NCI-H524 (cell line): Measurements from ENCODE around the gene SP9.

Experiments used
- DNase-seq, 2 experiments: peaks; one replicate each; lab custom pipeline; 2025; lab: John Stamatoyannopoulos, UW

Gene SP9

DNA sequence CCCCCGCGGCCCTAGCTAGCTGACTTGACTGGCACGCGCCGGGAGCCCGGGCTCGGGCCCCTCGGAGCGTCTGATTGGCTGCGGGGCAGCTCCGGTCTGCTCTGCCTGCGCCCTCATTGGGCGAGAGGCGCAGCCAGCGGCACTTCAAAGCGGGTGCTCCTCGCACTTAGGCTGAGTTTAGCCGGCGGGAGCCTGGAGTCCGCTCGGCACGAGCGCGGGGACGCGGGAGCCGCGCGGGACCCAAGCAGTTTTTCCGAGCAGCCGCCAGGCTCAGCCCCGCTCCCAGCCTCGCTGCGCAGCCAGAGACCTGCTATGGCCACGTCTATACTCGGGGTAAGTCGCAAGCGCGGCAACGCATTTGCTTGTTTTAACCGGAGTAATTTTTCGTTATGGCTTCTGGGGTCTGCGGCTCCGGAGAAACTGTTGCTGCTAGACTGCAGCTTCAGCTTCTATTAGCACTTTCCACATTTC lies at the start of gene SP9:
Gene SP9, plus strand, starts transcription at position 174 of the 471 bp plus-strand sequence. Its CDS starts 139 bp downstream, at position 313.
- peak; percentile 64 to 88 for DNase-seq

DNA sequence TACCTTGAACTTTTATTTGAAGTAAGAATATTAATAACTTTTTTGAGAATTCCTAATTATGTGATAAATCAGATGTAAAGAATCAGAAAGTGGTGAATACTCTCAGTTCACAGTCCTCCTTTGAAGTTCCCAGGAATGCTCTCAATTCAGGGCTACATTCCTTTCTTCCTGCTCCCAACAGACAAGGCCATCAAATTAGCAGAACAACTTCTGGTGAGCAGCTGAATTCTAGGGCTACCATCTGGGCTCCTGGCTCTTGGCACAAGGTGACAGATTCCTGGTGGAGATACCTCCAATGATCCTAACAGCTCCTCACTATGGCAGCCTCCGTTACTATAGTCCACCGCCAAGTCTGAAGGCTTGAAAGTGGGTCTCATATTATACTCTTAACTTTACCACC lies 48.6 kb upstream of the SP9 start:
- peak in 1 of 2 experiments; percentile 0 for DNase-seq

DNA sequence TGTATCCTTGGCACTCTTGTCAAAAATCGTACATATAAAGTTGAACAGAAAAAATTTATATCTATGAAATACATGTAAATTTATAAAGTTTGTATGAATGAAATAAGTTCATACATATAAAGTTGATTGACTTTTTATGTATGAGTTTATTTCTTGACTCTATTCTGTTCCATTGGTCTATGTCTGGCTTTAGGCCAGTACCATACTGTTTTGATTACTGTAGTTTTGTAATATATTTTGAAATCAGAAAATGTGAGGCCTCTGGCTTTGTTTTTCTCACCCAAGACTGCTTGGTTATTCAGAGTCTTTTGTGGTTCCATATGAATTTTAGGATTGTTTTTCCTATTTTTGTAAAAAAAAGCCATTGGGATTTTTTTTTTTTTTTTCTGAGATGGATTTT lies 41.8 kb upstream of the SP9 start:
- DNase-seq: no peak

DNA sequence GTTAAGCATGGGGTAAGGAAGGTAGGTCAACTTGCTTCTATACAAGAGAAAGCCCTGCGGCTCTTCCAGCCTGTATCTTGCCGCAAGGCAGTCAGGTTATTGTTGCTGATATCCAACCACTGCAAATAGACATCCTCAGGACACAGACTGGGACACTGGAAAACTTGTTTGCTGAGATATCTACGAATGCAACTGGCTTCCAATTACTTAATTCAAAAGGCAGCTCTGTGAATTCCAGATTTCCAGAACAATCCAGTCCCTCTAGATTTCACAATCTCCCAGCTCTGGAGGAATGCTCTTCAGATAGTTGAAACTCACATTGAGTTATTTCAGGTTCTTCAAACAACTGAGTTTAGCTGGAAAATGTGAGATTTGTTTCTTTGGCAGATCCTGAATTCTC lies 34.6 kb upstream of the SP9 start:
- DNase-seq: no peak

DNA sequence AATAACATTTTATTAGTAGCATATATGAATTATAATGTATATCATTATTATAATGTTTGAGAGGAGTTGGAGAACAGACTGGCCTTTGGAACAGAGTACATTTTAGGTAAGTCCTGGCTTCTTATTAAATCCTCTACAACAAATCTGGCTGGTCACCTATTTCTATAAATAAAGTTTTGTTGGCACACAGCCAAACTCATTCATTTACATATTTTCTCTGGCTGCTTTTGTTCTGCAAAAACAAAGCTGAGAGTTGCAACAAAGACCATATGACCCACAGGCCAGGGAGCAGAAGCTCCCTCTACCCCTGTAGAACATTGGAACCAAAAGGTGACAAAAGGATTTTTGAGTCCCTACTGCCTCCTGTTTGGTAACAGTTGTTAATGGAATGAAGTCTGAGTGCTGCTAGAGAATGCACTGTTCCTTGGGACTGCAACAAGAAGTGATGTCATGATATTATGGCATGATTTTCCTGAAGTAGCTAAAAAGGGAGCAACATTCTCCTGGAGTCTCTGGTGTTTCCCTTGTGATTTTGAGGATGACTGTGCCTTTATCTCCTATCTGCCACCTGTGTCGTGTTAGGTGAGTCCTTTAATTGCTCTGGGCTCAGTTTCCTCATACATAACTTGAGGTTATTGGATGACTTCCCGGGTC lies 22.0 kb upstream of the SP9 start:
- DNase-seq: no peak

DNA sequence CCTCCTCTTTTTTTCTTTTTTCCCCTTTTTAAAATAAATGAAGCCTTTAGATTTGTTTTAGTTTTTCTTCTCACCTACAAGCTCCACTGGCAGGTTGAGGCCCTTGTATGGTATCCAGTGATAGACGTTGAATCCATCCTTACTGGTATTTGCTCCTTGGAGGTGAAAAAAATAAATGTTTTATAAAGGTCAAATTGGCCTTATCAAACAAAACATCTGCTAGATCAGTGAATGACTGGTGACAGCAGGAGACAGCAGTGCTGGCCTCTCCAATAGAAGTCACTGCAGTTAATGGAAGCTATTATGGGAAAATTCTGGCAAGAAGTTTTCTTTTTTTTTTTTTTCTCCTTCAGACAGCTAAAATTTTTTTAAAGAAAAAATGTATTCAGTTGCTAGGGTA lies 12.6 kb upstream of the SP9 start:
- DNase-seq: no peak

DNA sequence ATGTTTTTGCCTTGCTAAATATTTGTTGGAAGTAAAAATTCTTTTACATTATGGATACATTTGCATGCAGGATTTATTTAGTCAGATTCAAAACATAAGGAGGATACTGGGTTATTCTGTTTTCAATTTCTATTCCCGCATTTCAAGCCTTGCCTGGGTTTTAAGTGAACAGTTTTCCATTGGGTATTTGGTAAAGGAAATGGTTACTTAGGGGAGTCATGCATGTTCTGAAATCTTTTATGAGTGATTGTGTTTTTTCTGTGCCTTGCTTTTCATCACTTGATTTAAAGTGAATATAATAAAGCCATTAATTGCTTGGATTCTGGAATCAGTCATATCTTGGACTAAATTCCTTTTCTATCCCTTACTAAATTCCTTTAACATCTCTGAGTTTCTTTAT lies 12.0 kb upstream of the SP9 start:
- no peak for DNase-seq

DNA sequence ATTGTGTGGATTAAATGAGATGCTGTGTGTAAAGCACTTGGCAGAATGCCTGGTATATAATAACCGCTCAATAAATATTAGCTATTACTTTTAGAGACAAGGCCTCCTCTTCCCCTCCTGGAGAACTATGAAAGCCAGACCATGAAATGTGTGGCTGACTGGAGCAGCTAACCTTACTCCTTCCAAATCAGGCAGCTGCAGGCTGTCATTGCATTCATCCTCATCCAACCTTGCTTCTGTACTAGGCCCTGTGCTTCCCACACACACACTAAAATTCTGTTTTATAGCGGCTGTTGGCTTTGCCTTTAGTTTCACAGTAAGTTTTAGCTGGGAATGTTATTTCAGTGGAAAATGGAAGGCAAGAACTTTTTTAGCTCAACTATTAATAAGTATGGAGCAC lies 10.2 kb upstream of the SP9 start:
- DNase-seq: no peak

DNA sequence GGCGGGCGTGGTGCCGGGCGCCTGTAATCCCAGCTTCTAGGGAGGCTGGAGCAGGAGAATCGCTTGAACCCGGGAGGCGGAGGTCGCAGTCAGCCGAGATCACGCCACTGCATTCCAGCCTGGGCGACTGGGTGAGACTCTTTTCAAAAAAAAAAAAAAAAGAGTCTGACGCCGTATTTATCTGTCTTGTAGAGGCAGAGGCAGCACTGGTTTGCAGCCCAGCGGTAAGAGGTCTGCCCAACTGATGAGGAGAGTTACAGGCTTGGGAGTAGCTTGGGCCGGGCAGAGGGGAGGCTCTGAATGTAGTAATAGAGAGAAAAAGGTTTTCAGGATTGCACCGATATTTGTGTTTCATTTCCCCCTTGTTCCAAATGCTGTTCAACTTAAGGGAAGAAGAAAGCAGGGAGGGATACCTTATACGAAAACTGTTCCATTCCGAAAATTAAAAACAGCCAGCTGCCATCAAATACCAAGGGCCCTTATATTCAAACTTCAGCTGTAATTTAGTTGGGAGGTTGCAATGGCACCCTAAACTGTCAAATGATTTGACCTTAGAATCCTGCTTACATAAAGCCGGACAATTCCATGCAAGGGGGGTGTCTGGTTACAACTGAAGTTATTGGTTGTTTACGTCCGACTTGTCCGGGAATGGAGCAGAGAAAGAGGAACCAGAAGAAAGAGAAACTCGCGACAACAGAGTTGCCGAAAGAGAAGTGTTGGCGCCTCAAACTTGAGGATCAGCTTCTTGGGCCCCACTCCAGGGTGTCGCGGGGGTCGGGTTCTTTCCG lies 9.2 kb upstream of the SP9 start:
- no peak for DNase-seq

DNA sequence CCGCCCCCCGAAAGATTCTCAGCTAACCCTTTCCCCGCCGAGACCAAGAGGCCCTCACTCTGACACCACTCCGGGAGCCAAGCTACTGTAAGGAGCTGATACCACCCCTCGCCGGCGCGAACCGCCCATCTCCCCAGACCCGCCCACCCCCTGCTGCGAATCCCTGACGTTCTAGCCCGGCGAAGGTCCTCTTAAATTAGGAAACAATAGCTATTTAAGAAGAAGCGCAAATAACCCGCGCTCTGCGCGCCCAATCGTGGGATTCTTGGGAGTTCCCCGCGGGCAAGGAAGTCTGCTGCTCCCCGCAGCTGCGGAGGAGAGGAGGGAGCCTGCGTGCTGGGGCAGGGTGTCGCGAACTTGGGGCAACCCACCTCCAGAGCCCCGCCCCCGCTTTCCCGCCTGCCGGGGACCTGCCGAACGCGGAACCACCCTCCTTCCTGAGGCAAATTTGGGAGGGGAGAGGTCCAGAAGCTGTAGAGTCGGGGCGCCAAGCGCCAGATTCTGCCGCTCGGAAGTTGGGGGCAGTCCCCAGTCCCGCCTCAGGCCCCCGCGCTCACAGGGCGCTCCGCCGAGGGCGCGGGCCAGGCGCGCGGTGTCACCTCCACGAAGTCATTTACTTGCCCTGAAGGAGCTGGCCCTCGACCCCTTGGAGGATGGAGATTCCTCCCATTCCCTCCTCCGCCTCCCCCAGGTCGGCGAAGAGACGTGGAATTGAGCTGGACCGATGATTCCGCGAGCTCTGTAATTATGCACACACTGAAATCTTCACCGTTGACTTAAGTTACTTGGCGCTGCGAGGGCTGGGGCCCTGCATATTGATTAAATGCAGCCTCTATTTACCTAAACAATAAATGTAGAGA lies 8.4 kb upstream of the SP9 start:
- peak in 1 of 2 experiments; percentile 43 for DNase-seq

DNA sequence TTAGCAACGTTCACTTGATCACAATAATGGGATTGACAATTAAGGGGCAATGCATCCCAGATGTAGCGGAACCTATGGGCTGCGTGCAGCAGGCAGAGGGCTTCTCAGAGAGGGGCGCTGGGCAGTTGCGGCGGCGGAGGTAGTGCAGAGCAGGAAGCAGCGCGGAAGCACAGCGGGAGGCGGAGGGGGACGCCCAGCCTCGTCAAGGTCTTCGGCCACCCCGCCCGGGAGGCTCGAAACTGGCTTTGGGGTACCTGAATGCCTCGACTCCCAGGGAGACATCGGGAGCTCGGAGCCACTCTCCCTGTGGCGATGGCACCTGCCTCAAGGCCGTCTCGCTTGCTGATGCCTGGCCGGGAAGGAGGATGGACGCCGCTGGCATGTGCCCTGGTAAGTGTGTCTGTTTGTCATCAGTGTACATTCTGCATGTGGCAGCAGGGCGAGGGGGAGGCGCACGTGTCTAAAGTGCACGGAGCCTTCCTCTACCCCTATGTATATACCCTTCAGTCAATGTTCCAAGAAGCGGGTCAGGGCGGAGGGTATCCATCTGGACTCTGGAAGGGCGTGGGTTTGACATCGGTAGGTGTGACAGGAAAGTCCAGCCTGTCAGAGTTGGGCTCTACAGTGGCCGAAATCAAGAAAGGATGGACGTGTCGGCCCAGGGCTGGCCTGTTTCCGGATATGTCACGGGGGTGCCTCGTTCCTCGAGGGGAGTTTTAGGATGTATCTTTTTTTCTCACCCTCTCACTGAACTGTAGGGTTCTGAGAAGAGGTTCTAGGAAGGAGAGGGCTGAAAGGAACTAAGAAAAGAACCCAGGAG lies 7.5 kb upstream of the SP9 start:
- DNase-seq: peak in 1 of 2 experiments; percentile 19

DNA sequence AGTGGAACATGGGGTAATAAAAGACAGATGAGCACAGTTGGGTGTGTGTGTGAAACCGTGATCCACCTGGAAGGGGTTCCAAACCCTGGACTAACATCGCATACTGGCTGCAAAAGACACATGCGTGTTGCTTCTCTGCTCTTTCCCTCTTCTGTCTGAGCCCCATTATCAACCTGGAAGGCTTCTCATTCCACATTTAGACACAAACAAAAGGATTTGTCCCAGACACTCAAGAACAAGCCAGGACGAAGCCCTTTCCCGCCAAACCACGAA lies 7.0 kb upstream of the SP9 start:
- no peak for DNase-seq

DNA sequence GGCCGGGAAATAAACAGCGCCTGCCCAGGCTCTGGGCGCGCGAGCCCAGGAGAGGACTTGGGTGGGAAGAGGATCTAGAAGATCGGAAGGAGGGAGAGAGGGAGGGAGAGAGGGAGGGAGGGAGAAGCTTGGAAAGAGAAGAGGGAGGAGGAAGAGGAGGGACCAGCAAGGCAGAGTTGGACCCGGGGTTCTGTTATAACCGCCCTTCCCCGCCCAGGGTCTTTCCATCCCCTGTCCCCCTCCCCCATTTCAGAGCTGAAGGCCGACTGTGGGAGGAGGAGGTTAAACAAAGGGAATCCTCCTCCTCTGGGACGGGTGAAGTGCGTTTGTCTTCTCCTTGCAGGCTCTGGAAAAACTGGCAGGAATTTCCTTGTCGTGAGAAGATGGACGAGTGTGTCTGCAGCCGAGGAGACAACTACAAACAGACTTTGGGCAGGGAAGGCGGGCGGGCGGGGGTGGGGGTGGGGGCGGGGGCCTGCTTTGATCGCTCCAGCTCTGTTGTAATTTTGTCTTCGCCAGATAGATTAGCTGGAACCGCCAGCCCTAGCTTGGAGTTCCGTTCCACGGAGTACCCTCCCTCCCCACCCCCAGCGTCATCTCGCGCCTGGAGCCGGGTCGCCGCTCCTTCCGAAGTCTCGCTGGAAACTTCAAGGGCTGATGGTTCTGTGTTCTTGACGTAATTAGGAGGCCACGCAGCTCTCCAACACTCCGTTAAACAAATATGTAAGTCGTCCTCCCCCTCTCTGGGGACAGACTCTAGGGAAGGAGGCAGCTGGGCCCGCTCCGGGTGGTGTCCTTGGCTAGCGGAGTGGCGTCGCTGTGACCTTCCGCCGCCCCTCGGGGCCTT lies 6.4 kb upstream of the SP9 start:
- no peak for DNase-seq

DNA sequence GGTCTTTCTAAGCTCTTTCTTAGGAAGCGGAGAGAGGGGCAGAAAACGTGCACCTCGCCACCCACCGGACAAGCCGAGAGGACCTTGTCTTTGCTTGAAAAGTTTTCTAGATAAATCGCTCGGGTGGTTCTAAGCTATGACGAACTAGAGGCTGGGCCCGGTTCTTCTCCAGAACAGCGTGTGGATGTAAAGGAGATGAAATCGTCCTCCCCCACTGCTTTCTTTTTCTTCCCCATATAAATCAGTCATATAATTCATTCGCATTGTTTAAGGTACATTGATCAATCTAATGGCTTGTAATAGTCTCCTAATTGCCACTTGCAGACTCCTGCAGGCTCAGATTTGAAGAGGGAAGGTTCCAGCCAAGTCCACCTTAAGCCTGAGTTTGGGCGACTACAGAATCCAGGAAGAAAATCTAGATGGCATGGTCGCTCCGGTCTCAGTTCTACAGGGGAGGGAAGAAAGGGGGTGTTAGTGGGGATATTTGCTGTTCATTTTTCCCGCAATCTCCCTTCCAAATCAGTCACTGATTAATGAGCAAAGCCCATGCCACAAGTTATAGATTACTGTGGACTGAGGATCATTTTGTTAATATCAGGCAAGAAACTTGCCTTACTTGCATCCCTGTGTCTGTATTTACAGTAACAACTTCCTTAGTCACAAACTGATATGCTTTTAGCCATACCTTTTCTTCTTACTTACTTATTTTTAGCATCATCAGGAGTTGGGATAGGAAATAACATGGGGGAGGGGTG lies 5.6 kb upstream of the SP9 start:
- DNase-seq: no peak

DNA sequence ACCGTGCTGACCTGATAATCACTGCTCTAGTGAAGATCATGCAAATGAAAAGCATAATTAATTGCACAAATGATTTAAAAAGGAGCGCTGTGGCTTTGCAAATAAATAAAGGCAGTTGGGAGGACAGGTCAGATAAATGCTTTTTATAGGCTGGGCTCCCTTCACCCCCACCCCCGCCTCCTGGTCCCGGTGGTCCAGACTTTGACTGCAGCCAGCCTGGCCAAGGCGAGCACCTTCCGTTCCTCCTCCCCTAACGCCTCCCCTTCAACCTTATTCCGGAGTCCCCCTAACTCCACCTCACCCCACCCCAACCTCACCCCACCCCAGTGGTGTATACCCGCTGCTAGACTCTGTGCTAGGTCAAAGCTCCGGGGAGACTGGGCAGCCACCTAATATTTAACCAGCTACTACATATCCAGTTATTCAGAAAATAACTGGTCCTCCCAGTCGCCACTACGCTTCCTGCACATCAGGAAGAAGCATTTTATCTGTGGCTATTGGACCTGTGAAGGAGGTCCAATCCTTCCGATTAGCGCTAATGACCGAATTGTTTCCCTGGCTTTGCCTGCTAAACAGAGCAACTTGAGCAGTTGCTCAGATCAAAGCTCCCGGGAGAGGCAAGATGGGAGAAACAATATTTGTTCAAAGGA lies 3.7 kb upstream of the SP9 start:
- DNase-seq: no peak

DNA sequence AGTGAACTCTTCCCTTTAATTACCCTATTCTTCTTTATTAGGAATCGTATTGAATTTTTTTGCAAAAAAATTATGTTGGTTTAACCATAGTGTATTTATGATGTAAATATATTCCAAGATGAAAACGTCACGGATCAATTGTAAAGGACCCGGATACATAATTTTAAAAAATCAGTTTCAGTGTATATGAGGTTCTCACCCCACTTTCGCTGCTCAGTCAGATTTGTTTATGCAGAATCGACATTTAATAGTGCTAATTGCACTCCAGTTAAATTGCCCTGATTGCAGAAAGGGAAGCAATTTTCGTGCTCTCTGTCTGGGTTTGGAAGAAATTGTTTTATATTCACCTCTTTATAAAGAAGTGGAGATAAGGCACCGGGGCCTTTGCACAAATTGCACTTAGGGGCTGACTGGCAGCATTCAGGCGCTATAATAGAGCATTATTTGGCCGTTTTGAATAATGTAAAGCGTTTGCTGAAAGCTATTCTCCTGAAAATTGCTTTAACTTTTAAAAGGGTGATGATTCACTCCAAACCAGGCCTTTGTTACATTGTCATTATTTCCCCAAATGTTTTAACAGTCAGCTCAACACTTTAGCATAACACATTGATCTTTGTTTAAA lies 3.0 kb upstream of the SP9 start:
- no peak for DNase-seq

DNA sequence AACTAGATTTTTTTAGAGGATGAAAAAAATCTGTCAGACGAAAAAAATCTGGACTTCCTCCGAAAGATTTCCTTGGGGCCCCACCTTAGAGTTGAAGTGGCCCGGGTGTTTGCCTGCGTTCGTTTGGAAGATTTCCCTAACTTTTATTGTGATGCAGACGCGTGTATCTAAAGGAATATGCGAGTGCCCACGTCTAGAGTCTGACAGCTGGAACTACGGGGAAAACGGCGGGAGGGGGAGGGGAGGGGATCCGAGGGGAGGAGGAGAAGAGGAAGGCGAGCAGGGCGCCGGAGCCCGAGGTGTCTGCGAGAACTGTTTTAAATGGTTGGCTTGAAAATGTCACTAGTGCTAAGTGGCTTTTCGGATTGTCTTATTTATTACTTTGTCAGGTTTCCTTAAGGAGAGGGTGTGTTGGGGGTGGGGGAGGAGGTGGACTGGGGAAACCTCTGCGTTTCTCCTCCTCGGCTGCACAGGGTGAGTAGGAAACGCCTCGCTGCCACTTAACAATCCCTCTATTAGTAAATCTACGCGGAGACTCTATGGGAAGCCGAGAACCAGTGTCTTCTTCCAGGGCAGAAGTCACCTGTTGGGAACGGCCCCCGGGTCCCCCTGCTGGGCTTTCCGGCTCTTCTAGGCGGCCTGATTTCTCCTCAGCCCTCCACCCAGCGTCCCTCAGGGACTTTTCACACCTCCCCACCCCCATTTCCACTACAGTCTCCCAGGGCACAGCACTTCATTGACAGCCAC lies 2.4 kb upstream of the SP9 start:
- DNase-seq: peak; percentile 37 to 72

DNA sequence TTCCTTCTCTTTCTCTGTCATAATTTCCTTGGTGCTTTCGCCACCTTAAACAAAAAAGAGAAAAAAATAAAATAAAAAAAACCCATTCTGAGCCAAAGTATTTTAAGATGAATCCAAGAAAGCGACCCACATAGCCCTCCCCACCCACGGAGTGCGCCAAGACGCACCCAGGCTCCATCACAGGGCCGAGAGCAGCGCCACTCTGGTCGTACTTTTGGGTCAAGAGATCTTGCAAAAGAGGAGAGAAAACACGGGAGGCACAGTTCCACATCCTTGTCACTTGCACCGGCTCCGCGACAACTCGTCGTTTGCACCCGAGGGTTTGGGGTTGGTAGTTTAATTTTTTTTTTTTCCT lies 1.8 kb upstream of the SP9 start:
- no peak for DNase-seq
